Heart right ventricle (tissue), 16 donors: ENCODE measurements around the gene CORO2B. TPM values are rescaled to one million over a fixed set of nuclear protein-coding genes. Genes with fewer than 3 reads are reported as not detected.

ENCODE experiments used
- ATAC-seq, 8 donors: fragments of 200-7000 bp; cut with Tn5 transposase; one replicate each; pipeline ENCODE4 v1.9.1; 2020; ENCODE audit warnings: mild to moderate bottlenecking in 8 of 8, moderate library complexity in 8 of 8, moderate number of reproducible peaks in 1 of 8
- DNase-seq, 2 donors: peaks; one replicate each; pipeline ENCODE4 v3.0.0-alpha.2; 2020
- H3K27ac ChIP-seq, 10 donors: fragments of 200-600 bp; sonication (generic) in 2 of 10; one replicate each; pipeline versions ENCODE4 v1.5.0 to v1.8.0; 2020 to 2022; ENCODE audit warnings: mild to moderate bottlenecking in 3 of 10
- H3K27me3 ChIP-seq, 7 donors: fragments of 200-600 bp; one replicate each; pipeline ENCODE4 v1.8.0; 2021 to 2022; ENCODE audit warnings: mild to moderate bottlenecking in 2 of 7
- H3K36me3 ChIP-seq, 9 donors: fragments of 200-600 bp; sonication (generic) in 1 of 9; one replicate each; pipeline versions ENCODE4 v1.5.0 to v1.8.0; 2020 to 2022; ENCODE audit warnings: mild to moderate bottlenecking in 2 of 9
- H3K4me1 ChIP-seq, 9 donors: fragments of 200-600 bp; sonication (generic) in 1 of 9; one replicate each; pipeline versions ENCODE4 v1.5.0 to v1.8.0; 2020 to 2022; ENCODE audit warnings: mild to moderate bottlenecking in 4 of 9
- H3K4me3 ChIP-seq, 10 donors: fragments of 200-600 bp; sonication (generic) in 2 of 10; one replicate each; pipeline versions ENCODE4 v1.5.0 to v1.8.0; 2020 to 2022; ENCODE audit warnings: mild to moderate bottlenecking in 7 of 10, moderate library complexity in 2 of 10
- H3K9me3 ChIP-seq, 11 donors: fragments of 200-600 bp in 10 of 11; sonication (generic) in 2 of 11; one replicate each; pipeline versions ENCODE4 v1.5.0 to v1.8.0; 2013 to 2022; ENCODE audit warnings: mild to moderate bottlenecking in 2 of 11, control low read depth in 1 of 11, moderate library complexity in 1 of 11
- WGBS, 2 donors: extraction: QIAGEN DNeasy Blood & Tissue Kit; methylation state at CpG; one replicate each; pipeline ENCODE4 v1.1.7; 2013; ENCODE audit warnings: inconsistent platforms in 1 of 2; 5-methylcytosine and 5-hydroxymethylcytosine counted together
- intact Hi-C, 10 donors: fragments of 100-400 bp; cut with DNase I; formaldehyde crosslinking; loops; one replicate each; pipeline versions ENCODE4 v1.11.1 to v1.14.2; 2022
- polyA plus RNA-seq, 2 donors: library from polyadenylated mRNA; stranded (reverse); fragments of 200-250 nt; gene quantifications; one replicate each; pipeline ENCODE4 v1.2.3, GENCODE V29; 2013
- total RNA-seq, 10 donors: library from RNA; stranded (reverse); fragmentation: NEBNext Ultra II Directional in 3 of 10; extraction: Animal tissue kit (Norgen Biotek cat#: 25700) in 3 of 10; gene quantifications; one replicate each; pipeline versions ENCODE4 v1.2.1 to v1.2.4, GENCODE V29; 2021 to 2023
- TF ChIP-seq, protein P1 (sequence below), 9 donors: fragments of 200-600 bp; sonication (generic) in 2 of 9; IDR thresholded peaks; one replicate each; pipeline versions ENCODE4 v1.5.0 to v1.8.0; 2021 to 2022; ENCODE audit warnings: antibody characterized with exemption in 9 of 9, mild to moderate bottlenecking in 5 of 9, moderate library complexity in 1 of 9
- donor health status: Arrhythmogenic right ventricular cardiomyopathy.
- donor health status: ischemic (EF 13 %, LVEDD 7.1; RV severe dilation, severe dysfunction).
- donor health status: healthy with polysubstance abuse.
- donor health status: DM: no; HTN: yes; CAD: no.
- donor health status: DM: no; HTN: no; CAD: no.
- donor health status: ischemic (EF 25% LVEDD 6.9; RV normal size, moderate dysfunction).
- donor health status: ischemic (EF 25% LVEDD 5.7; RV mildly dilated, moderate dysfunction).
- donor health status: healthy.
- donor health status: DM: yes; HTN: yes; CAD: no.
- donor health status: Ischemic cardiomyopathy.
- donor health status: ischemic (EF 35%, LVEDD 5.7; RV mildly dilated, moderate dysfunction).
- donor health status: nonischemic (EF 11% LVEDD 7.7; RV severe dilation, severe dysfunction).
- donor health status: DM: yes; HTN: yes; CAD: no.
- donor health status: PGD.
- donor health status: ischemic (EF 29% LVEDD 5.4; RV normal size, mild dysfunction).
- donor health status: nonischemic (EF 23%, LVEDD 6.1; RV moderate dilation, normal function).

CORO2B gene
- total and polyA plus RNA-seq, 12 donors, result 2.6 to 8.1 (median 4.5) TPM

DNA sequence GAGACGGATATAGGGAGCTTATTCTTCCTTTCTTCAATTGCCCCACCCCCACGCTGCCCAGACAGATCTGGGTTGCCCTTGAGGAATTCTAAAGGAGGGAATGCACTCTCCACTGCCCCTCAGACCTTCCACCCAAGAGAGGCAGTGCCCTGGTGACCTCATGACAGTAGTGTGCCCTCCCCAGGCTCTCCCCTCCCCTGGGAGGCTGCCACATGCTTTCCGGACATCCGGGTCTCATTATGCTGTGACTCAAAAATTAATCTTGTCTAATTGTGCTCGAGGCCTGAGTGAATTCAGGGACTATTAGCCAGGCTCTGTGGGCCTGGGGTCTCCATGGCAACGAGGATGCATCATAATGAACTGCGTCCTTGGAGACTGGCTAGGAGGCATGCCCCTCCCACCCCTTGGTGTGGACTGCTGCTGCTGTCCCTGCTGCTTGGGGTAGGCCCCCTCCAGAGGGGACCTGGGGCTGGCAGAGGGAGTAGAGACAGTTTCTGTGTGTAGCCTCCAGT lies 20.8 kb downstream of the CORO2B start:
- DNase-seq (no peak), ATAC-seq (peak in 2 of 8 donors; percentile 13 to 32)
- TF ChIP-seq, protein P1, sequence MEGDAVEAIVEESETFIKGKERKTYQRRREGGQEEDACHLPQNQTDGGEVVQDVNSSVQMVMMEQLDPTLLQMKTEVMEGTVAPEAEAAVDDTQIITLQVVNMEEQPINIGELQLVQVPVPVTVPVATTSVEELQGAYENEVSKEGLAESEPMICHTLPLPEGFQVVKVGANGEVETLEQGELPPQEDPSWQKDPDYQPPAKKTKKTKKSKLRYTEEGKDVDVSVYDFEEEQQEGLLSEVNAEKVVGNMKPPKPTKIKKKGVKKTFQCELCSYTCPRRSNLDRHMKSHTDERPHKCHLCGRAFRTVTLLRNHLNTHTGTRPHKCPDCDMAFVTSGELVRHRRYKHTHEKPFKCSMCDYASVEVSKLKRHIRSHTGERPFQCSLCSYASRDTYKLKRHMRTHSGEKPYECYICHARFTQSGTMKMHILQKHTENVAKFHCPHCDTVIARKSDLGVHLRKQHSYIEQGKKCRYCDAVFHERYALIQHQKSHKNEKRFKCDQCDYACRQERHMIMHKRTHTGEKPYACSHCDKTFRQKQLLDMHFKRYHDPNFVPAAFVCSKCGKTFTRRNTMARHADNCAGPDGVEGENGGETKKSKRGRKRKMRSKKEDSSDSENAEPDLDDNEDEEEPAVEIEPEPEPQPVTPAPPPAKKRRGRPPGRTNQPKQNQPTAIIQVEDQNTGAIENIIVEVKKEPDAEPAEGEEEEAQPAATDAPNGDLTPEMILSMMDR (IDR thresholded peaks at IDR 0.05), result no peak
- Histone ChIP-seq H3K27ac (peak overlapping the region in 5 of 10 donors; percentile 0 to 86 (median 70)), H3K4me3 (no peak overlapping the region), H3K9me3 (no peaks in the 10 kb centered on the region), H3K27me3 (no peaks in the 10 kb centered on the region), H3K36me3 (no peaks in the 10 kb centered on the region), H3K4me1 (peaks cover 12 to 97% (median 64%) of the 10 kb centered on the region in 9 donors)
- intact Hi-C loops, result no loop called here
- WGBS, 2 donors, result 61% methylated on average over 7 of the region's 7 CpGs

DNA sequence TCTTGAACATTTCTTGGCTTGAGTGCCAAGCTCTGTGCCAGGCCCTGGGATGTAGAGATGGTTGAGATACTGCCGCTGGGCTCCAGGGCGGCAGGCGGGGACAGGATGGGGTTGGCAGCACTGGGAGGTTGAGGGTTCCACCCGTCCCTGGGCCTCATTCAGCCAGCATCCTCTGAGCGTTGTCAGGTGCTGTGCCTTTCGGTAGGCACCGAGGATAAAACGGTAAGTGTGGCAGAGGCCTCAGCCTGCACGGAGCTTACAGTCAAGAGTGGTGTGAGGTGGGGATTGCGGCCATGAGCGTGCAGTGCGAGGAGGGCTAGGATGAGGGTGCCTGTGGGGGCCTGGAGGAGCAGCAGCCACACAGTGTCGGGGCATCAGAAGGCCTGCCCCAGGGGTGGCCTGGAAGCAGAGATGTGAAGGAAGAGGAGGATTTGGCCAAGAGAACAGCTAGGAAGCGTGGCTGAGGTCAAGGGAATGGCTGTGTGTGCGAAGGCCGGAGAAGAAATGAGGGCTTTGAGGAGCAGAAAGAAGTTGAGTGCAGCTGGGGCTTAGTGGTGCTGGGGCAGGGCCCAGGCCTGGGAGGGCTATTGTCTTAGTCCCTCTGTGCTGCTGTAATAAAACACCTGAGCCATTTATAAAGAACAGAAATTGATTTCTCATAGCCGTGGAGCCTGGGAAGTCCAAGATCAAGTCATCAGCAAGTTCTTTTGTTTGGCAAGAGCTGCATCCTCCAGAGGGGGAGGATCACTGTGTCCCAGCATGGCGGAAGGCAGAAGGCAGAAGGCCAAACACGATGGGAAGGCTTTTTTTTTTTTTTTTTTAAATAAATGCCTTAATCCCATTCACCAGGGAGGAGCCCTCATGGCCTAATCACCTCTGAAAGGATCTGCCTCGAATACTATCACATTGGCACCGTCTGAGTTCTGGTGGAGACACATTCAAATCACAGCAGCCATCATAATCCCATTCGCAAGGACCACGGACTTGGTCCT lies 22.7 kb downstream of the CORO2B start:
- intact Hi-C loops, result loop anchor here in 1 of 10 donors (1.0 kb wide), 1 partner anchor 20 kb away; no protein-coding TSS in a partner anchor
- DNase-seq (peak in 1 of 2 donors; percentile 64), ATAC-seq (peak; percentile 48 to 82 (median 70))
- Histone ChIP-seq H3K4me3 (no peak overlapping the region), H3K27ac (peak overlapping the region; percentile 8 to 86 (median 66)), H3K4me1 (peaks cover 9 to 90% (median 69%) of the 10 kb centered on the region in 9 donors), H3K27me3 (no peaks in the 10 kb centered on the region), H3K9me3 (no peaks in the 10 kb centered on the region), H3K36me3 (no peaks in the 10 kb centered on the region)
- TF ChIP-seq, protein P1 (IDR thresholded peaks at IDR 0.05), result no peak
- WGBS, 2 donors, result 75 to 77% methylated on average over 23 of the region's 23 CpGs

- ATAC-seq (no peak), DNase-seq (no peak)
- peaks cover 0 to 6% (median 0%) of the 10 kb centered on the region in 11 donors for H3K9me3 ChIP-seq
- no peaks in the 10 kb centered on the region for H3K36me3 ChIP-seq
- peaks cover 9 to 89% (median 67%) of the 10 kb centered on the region in 9 donors for H3K4me1 ChIP-seq
- H3K4me3 ChIP-seq, result no peak overlapping the region
- 73% methylated on average over 11 of the region's 11 CpGs for WGBS, 2 donors
- H3K27ac ChIP-seq, result peak overlapping the region in 2 of 10 donors; percentile 38 to 86
- TF ChIP-seq, protein P1 (IDR thresholded peaks at IDR 0.05), result no peak
- no peaks in the 10 kb centered on the region for H3K27me3 ChIP-seq
- intact Hi-C loops, result no loop called here
These were observed 23.8 kb downstream of the CORO2B start for GRCh38 chr15:68602459-68603215.

DNA sequence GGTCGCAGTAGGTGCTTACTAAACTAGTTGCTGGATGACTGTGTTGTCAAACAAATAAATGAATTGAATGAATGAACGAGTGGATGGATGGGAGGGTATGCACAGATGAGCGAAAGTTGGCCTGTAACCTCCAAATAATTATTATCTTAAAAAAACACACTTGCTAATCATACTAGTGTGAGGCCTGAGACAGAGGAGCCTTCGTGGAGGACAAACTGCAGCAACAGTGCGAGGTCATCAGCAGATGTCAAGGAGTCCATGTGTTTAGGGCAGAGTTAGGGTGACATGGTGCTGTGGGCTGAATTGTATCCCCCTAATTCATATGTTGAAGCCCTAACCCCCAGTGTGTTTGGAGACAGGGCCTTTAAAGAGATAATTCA lies 24.4 kb downstream of the CORO2B start:
- TF ChIP-seq, protein P1 (IDR thresholded peaks at IDR 0.05), result no peak
- H3K9me3 ChIP-seq, result peaks cover 0 to 6% (median 0%) of the 10 kb centered on the region in 11 donors
- no peaks in the 10 kb centered on the region for H3K27me3 ChIP-seq
- no peak for ATAC-seq
- WGBS, 2 donors, result 88 to 92% methylated on average over 5 of the region's 5 CpGs
- DNase-seq, result no peak
- H3K4me1 ChIP-seq, result peaks cover 11 to 89% (median 67%) of the 10 kb centered on the region in 9 donors
- H3K36me3 ChIP-seq, result no peaks in the 10 kb centered on the region
- H3K4me3 ChIP-seq, result no peak overlapping the region
- H3K27ac ChIP-seq, result peak overlapping the region in 1 of 10 donors; percentile 86
- intact Hi-C loops, result no loop called here
